Caki2 (cell line): ENCODE results near the gene CCER1. TPM values are rescaled to one million over a fixed set of nuclear protein-coding genes. Genes with fewer than 3 reads are reported as not detected.
A peak's percentile ranks its signal among the peaks of the same experiment; 100 is the strongest.
"Not testable (repeated sequence)": the region's sequence is repeated elsewhere in the genome, so short reads cannot be mapped to it uniquely, and the experiment has no call there.

Experiments
- DNase-seq: peaks from one replicate; pipeline ENCODE4 v3.0.0-alpha.2; 2015; ENCODE audit warnings: low read depth
- in situ Hi-C: cut with HindIII; loops from 2 replicates; pipeline ENCODE4 v1.10.0; 2016; ENCODE audit warnings: low sequenced_read_pairs, low pct_unique_long_range_greater_than_20kb, mixed read lengths
- total RNA-seq: library from RNA; depleted of rRNA; stranded (reverse); fragments of >200 nt; shearing (Covaris generic); gene quantifications from 2 replicates; pipeline ENCODE4 v1.2.3, GENCODE V29; 2014; ENCODE audit warnings: low replicate concordance; rRNA removed

The CCER1 gene
- not detected in 2 replicates for total RNA-seq

GRCh38 chr12:90954921-90955320 lies at the start of gene CCER1:
Gene CCER1 (minus strand): TSS chr12:90955176. CDS start chr12:90954742, 434 bp downstream.
- no peak for DNase-seq
- in situ Hi-C loops = no loop called here

GRCh38 chr12:91003737-91004136 lies 48.8 kb upstream of the CCER1 start:
- in situ Hi-C loops = no loop called here
- no peak for DNase-seq

GRCh38 chr12:91001306-91001705 lies 46.3 kb upstream of the CCER1 start:
- in situ Hi-C loops = no loop called here
- DNase-seq = no peak

- no peak for DNase-seq
- in situ Hi-C loops = no loop called here
Measured at GRCh38 chr12:90999966-91000365, 45.0 kb upstream of the CCER1 start.

- in situ Hi-C loops = no loop called here
- no peak for DNase-seq
Measured at GRCh38 chr12:90999527-90999926, 44.6 kb upstream of the CCER1 start.

GRCh38 chr12:90995010-90995409 lies 40.0 kb upstream of the CCER1 start:
- no peak for DNase-seq
- in situ Hi-C loops = no loop called here

- in situ Hi-C loops = no loop called here
- DNase-seq = no peak
Measured at GRCh38 chr12:90991952-90992465, 37.0 kb upstream of the CCER1 start.

- DNase-seq = no peak
- in situ Hi-C loops = no loop called here
Measured at GRCh38 chr12:90990611-90991010, 35.6 kb upstream of the CCER1 start.

- DNase-seq = no peak
- in situ Hi-C loops = no loop called here
Measured at GRCh38 chr12:90989686-90990111, 34.7 kb upstream of the CCER1 start.

GRCh38 chr12:90987520-90987919 lies 32.5 kb upstream of the CCER1 start:
- in situ Hi-C loops = no loop called here

GRCh38 chr12:90987101-90987500 lies 32.1 kb upstream of the CCER1 start:
- in situ Hi-C loops = no loop called here
- DNase-seq = no peak

More at GRCh38 chr12:90987520-90987919, 32.5 kb upstream of the CCER1 start:
- DNase-seq = no peak

GRCh38 chr12:90985331-90985730 lies 30.4 kb upstream of the CCER1 start:
- in situ Hi-C loops, DNase-seq: not testable (repeated sequence)

GRCh38 chr12:90984114-90984513 lies 29.1 kb upstream of the CCER1 start:
- no peak for DNase-seq
- in situ Hi-C loops = no loop called here

GRCh38 chr12:90982170-90982569 lies 27.2 kb upstream of the CCER1 start:
- DNase-seq = no peak
- in situ Hi-C loops = no loop called here

GRCh38 chr12:90979951-90980350 lies 25.0 kb upstream of the CCER1 start:
- in situ Hi-C loops = no loop called here

GRCh38 chr12:90979019-90979418 lies 24.0 kb upstream of the CCER1 start:
- DNase-seq = no peak
- in situ Hi-C loops = no loop called here

More at GRCh38 chr12:90979951-90980350, 25.0 kb upstream of the CCER1 start:
- no peak for DNase-seq

- peak; percentile 33 for DNase-seq
- in situ Hi-C loops = no loop called here
Measured at GRCh38 chr12:90978117-90978770, 23.3 kb upstream of the CCER1 start.

GRCh38 chr12:90977224-90977623 lies 22.2 kb upstream of the CCER1 start:
- in situ Hi-C loops = no loop called here
- no peak for DNase-seq

GRCh38 chr12:90974286-90974685 lies 19.3 kb upstream of the CCER1 start:
- no peak for DNase-seq
- in situ Hi-C loops = no loop called here

GRCh38 chr12:90972226-90972625 lies 17.2 kb upstream of the CCER1 start:
- DNase-seq = no peak
- in situ Hi-C loops = no loop called here
